ENCODE measurements around the gene ART5.

GRCh38 chr11:3675971-3676370 lies 34.2 kb upstream of the ART5 start:
- TF ChIP-seq CTCF (optimal IDR thresholded peaks at IDR 0.05 in 1 of 3, IDR thresholded peaks at IDR 0.05 in 1 of 3, conservative IDR thresholded peaks at IDR 0.05 in 1 of 3; ENCODE audit: extremely low read depth in 1 of 3, insufficient read depth in 2 of 3, low read length in 3 of 3) (no peak), EZH2 (IDR thresholded peaks at IDR 0.05; ENCODE audit: low read length) (no peak)

Data from keratinocyte (primary cell).